ENCODE measurements around the gene PPP1CB.
A peak's percentile ranks its signal among the peaks of the same experiment; 100 is the strongest.
"Not testable (repeated sequence)": the region's sequence is repeated elsewhere in the genome, so short reads cannot be mapped to it uniquely, and the experiment has no call there.

The PPP1CB gene

DNA sequence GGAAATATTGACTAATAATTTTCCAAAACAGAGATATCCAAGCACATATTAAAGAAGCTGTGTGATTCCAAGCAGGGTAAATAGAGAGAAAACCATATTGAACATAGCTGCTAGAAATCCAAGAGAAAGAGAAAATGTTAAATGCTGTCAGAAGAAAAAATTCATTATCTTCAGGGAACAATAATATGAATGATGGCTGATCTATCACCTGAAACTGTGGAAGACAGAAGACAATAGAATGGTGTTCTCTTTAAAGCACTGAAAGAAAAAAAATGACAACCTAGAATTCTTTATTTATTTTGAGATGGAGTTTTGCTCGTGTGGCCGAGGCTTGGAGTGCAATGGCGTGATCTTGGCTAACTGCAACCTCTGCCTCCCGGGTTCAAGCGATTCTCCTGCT, 17.3 kb downstream of the PPP1CB start:
- DNase-seq (ENCODE audit: low spot score): no peak
- Histone ChIP-seq H3K27ac (no peak overlapping the region), H3K4me3 (no peak overlapping the region)
- TF ChIP-seq, protein P1, sequence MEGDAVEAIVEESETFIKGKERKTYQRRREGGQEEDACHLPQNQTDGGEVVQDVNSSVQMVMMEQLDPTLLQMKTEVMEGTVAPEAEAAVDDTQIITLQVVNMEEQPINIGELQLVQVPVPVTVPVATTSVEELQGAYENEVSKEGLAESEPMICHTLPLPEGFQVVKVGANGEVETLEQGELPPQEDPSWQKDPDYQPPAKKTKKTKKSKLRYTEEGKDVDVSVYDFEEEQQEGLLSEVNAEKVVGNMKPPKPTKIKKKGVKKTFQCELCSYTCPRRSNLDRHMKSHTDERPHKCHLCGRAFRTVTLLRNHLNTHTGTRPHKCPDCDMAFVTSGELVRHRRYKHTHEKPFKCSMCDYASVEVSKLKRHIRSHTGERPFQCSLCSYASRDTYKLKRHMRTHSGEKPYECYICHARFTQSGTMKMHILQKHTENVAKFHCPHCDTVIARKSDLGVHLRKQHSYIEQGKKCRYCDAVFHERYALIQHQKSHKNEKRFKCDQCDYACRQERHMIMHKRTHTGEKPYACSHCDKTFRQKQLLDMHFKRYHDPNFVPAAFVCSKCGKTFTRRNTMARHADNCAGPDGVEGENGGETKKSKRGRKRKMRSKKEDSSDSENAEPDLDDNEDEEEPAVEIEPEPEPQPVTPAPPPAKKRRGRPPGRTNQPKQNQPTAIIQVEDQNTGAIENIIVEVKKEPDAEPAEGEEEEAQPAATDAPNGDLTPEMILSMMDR (IDR thresholded peaks at IDR 0.05): no peak

DNA sequence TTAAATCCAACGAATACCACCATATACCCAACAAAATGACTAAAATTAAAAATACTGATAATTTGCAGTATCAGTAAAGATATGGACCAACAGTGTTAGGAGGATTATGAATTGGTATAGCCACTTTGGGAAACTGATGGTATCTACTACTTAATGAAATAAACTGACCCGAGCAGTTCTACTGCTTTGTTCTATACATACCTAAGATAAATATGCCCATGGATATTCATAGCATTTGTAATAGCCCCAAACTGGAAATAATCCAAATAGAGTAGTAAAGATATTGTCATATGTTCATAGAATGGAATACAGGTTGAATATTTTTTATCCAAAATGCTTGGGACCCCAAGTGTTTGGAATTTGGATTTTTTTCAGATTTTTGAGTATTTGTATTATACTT, 20.7 kb downstream of the PPP1CB start:
- H3K27ac ChIP-seq: no peak overlapping the region
- H3K4me3 ChIP-seq: no peak overlapping the region
- DNase-seq (ENCODE audit: low spot score): no peak
- TF ChIP-seq, protein P1 (IDR thresholded peaks at IDR 0.05): no peak

DNA sequence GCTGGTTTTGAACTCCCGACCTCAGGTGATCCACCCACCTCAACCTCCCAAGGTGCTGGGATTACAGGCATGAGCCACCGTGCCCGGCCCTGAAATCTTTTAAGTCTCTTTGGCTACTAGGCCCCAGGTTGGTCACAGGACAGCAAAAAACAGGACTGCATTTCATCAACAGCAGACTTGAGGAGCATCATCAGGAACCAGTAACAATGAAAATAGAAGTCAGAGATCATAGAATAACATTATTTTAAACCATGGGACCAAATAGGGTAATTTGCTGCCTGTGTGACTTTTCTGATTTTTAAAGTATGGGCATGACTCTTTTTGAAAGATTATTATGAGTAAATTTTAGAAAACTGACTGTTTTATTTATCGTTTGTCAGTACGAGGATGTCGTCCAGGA, 24.8 kb downstream of the PPP1CB start:
- Histone ChIP-seq H3K4me3 (no peak overlapping the region), H3K27ac (peak overlapping the region in 1 of 2 donors; percentile 25)
- DNase-seq (ENCODE audit: low spot score): no peak
- TF ChIP-seq, protein P1 (IDR thresholded peaks at IDR 0.05): no peak

DNA sequence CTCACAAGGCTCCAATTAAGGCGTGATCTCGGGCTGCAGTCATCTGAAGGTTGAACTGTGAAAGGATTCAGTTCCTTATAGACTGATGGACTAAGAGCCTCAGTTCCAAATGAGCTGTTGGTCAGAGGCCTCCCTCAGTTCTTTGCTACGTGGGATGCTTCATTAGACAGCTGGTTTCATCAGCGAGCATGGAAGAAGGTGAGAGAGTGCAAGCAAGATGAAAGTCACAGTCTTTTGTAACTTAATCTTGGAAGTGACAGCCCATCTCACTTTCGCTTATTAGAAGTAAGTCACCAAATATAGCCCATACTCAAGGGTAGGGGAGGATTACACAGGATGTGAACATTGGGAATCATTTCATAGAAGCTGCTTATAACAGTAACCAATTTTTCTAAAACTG, 26.8 kb downstream of the PPP1CB start:
- Histone ChIP-seq H3K27ac (peak overlapping the region in 1 of 2 donors; percentile 1), H3K4me3 (no peak overlapping the region)
- TF ChIP-seq, protein P1 (IDR thresholded peaks at IDR 0.05): no peak
- DNase-seq (ENCODE audit: low spot score): no peak

- TF ChIP-seq, protein P1 (IDR thresholded peaks at IDR 0.05): no peak
- H3K27ac ChIP-seq: no peak overlapping the region
- DNase-seq (ENCODE audit: low spot score): no peak
Measured at GRCh38 chr2:28779001-28779400, 27.4 kb downstream of the PPP1CB start.

GRCh38 chr2:28780496-28780895, 28.9 kb downstream of the PPP1CB start:
- H3K4me3 ChIP-seq: no peak overlapping the region
- no peak for DNase-seq (ENCODE audit: low spot score)
- TF ChIP-seq, protein P1 (IDR thresholded peaks at IDR 0.05): no peak
- H3K27ac ChIP-seq: no peak overlapping the region

More at GRCh38 chr2:28779001-28779400, 27.4 kb downstream of the PPP1CB start:
- no peak overlapping the region for H3K4me3 ChIP-seq

DNA sequence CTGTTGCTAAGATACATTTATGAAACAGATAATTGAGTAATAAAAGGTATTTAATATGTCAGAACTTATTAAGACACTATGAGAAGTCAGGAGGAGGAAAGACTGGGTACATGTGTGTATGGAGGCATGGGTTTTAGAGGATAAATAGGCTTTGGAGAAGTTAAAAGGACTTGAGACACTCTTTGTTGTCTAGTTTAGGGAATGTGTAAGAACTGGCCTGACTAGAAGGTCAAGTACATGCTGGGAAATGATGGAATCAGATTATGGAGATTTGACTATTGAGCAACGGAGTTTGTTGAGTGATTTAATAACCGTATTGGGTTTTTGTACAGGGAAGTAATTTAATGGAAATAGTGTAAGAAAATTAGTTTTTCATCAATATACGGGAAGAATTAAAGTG, 30.8 kb downstream of the PPP1CB start:
- no peak overlapping the region for H3K4me3 ChIP-seq
- no peak overlapping the region for H3K27ac ChIP-seq
- TF ChIP-seq, protein P1 (IDR thresholded peaks at IDR 0.05): no peak

GRCh38 chr2:28784570-28784969, 32.9 kb downstream of the PPP1CB start:
- not testable (repeated sequence) for H3K27ac ChIP-seq; H3K4me3 ChIP-seq; DNase-seq (ENCODE audit: low spot score)

More for the DNA sequence above, 30.8 kb downstream of the PPP1CB start:
- no peak for DNase-seq (ENCODE audit: low spot score)

All from coronary artery (tissue), 2 donors.